Hepatocyte (in vitro differentiated cells): ENCODE measurements around the gene BIRC7.

Source experiments
- EZH2 ChIP-seq: fragments of 200-600 bp; sonication (generic); IDR thresholded peaks from 2 replicates; pipeline ENCODE4 v1.6.1; 2016; ENCODE audit warnings: antibody characterized with exemption, mild to moderate bottlenecking, borderline replicate concordance
- EZH2phosphoT487 ChIP-seq: fragments of 200-600 bp; sonication (generic); IDR thresholded peaks from one replicate; pipeline ENCODE4 v1.6.1; 2018; ENCODE audit warnings: antibody characterized with exemption, mild to moderate bottlenecking, low read depth, moderate library complexity; ENCODE audit not compliant: unreplicated experiment, severe bottlenecking
- TF ChIP-seq, protein P1 (sequence below): fragments of 200-600 bp; sonication (generic); IDR thresholded peaks from 2 replicates; pipeline ENCODE4 v1.5.1; 2016; ENCODE audit warnings: antibody characterized with exemption, mild to moderate bottlenecking; ENCODE audit not compliant: poor library complexity

DNA sequence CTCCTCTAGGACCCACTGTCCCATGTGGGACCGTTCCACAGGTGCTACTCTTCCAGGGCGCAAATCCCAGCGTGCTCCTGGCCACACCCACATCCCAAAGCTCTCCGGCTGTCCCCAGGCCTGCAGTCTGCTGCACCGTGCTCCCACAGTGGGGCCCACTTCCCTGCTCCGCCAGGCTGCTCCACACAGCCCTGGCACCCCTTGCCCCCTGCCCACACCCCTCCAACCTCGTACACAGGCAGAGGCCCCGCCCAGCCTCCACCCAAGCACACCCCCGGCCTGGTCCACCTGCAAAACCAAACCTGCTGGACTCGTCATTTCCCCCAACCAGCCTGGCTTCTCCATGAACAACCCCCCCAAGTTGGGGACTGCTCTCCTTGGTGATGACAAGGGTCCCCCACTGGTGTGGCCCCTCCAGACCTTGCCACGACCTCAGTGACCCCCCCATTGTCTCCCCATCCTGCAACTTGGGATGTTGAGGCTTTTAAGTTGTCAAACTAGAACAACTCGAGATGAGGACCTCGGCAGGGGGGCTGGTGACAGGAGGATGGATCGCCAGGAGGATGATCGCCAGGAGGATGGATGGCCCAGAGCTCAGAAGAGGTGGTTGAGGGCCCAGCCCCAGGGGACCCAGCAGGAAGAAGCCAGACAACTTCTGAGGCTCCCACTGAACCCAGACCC lies 46.9 kb upstream of the BIRC7 start:
- TF ChIP-seq, protein P1, sequence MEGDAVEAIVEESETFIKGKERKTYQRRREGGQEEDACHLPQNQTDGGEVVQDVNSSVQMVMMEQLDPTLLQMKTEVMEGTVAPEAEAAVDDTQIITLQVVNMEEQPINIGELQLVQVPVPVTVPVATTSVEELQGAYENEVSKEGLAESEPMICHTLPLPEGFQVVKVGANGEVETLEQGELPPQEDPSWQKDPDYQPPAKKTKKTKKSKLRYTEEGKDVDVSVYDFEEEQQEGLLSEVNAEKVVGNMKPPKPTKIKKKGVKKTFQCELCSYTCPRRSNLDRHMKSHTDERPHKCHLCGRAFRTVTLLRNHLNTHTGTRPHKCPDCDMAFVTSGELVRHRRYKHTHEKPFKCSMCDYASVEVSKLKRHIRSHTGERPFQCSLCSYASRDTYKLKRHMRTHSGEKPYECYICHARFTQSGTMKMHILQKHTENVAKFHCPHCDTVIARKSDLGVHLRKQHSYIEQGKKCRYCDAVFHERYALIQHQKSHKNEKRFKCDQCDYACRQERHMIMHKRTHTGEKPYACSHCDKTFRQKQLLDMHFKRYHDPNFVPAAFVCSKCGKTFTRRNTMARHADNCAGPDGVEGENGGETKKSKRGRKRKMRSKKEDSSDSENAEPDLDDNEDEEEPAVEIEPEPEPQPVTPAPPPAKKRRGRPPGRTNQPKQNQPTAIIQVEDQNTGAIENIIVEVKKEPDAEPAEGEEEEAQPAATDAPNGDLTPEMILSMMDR, result no peak
- TF ChIP-seq EZH2 (no peak), EZH2phosphoT487 (no peak)
